A673 (cell line): ENCODE measurements around the gene UTF1. TPM values are rescaled to one million over a fixed set of nuclear protein-coding genes. Genes with fewer than 3 reads are reported as not detected.

Experiments used
- BruUV-seq: library from RNA; stranded (reverse); fragments of 400-500 nt; replicated peaks from 2 replicates; lab custom pipeline; 2021; lab: Mats Ljungman, UMichigan
- CTCF ChIA-PET: fragments of 300-600 bp; sonication (Branson Sonifier 250); formaldehyde crosslinking; loops from one replicate; lab custom pipeline; 2022; ENCODE audit warnings: antibody characterized with exemption; lab: Charles Lee
- POLR2A ChIA-PET: fragments of 300-600 bp; sonication (Branson Sonifier 250); formaldehyde crosslinking; loops from one replicate; lab custom pipeline; 2022; ENCODE audit warnings: antibody characterized with exemption; ENCODE audit not compliant: low non-redundant PET; lab: Charles Lee
- DNase-seq: peaks from one replicate; pipeline ENCODE4 v3.0.0-alpha.2; 2015; ENCODE audit warnings: low spot score
- H3K27ac ChIP-seq: fragments of 200-600 bp; sonication (generic); 2 replicates; pipeline ENCODE4 v1.5.1; 2016; ENCODE audit warnings: mixed run types, low read depth, mild to moderate bottlenecking, mixed read lengths, antibody characterized with exemption, low read length; ENCODE audit not compliant: poor library complexity, severe bottlenecking
- H3K27me3 ChIP-seq: fragments of 200-600 bp; sonication (generic); replicated peaks from 2 replicates; pipeline ENCODE4 v1.6.1; 2017; ENCODE audit warnings: mixed run types, low read depth, mild to moderate bottlenecking, mixed read lengths, antibody characterized with exemption, low read length; ENCODE audit not compliant: insufficient read depth, poor library complexity
- H3K36me3 ChIP-seq: fragments of 200-600 bp; sonication (generic); 2 replicates; pipeline ENCODE4 v1.6.1; 2016; ENCODE audit warnings: mixed run types, mild to moderate bottlenecking, mixed read lengths, antibody characterized with exemption, low read length; ENCODE audit not compliant: insufficient read depth, poor library complexity, severe bottlenecking
- H3K4me1 ChIP-seq: fragments of 200-600 bp; sonication (generic); 2 replicates; pipeline ENCODE4 v1.6.1; 2017; ENCODE audit warnings: mixed run types, mild to moderate bottlenecking, mixed read lengths, antibody characterized with exemption, low read length; ENCODE audit not compliant: insufficient read depth, poor library complexity, severe bottlenecking
- H3K4me3 ChIP-seq: fragments of 200-600 bp; sonication (generic); 2 replicates; pipeline ENCODE4 v1.5.1; 2016; ENCODE audit warnings: low read depth, mixed run types, mild to moderate bottlenecking, mixed read lengths, low read length; ENCODE audit not compliant: poor library complexity, severe bottlenecking
- H3K9me3 ChIP-seq: fragments of 200-600 bp; sonication (generic); 2 replicates; pipeline ENCODE4 v1.6.1; 2016; ENCODE audit warnings: mixed run types, low read depth, mild to moderate bottlenecking, mixed read lengths, antibody characterized with exemption, low read length; ENCODE audit not compliant: poor library complexity, severe bottlenecking
- EZH2 ChIP-seq: fragments of 200-600 bp; sonication (generic); IDR thresholded peaks from 2 replicates; pipeline ENCODE4 v1.6.1; 2017; ENCODE audit warnings: borderline replicate concordance, low read depth, mild to moderate bottlenecking, mixed read lengths, antibody characterized with exemption, low read length; ENCODE audit not compliant: poor library complexity, severe bottlenecking
- intact Hi-C: fragments of 100-400 bp; cut with micrococcal nuclease; formaldehyde crosslinking; loops from one replicate; pipeline ENCODE4 v1.10.0; 2022; ENCODE audit not compliant: unreplicated experiment
- total RNA-seq: library from RNA; stranded (reverse); gene quantifications from 2 replicates; pipeline ENCODE4 v1.2.3, GENCODE V29; 2021
- TF ChIP-seq, protein P1 (sequence below): fragments of 300-800, 200-600 bp; sonication (generic); conservative IDR thresholded peaks from 2 replicates; pipeline ENCODE4 v1.5.1; 2017; ENCODE audit warnings: low read depth, mild to moderate bottlenecking, antibody characterized with exemption, low read length, moderate library complexity, mixed read lengths

UTF1 gene
- total RNA-seq, 1 experiment from 2014 or later, result not detected

DNA sequence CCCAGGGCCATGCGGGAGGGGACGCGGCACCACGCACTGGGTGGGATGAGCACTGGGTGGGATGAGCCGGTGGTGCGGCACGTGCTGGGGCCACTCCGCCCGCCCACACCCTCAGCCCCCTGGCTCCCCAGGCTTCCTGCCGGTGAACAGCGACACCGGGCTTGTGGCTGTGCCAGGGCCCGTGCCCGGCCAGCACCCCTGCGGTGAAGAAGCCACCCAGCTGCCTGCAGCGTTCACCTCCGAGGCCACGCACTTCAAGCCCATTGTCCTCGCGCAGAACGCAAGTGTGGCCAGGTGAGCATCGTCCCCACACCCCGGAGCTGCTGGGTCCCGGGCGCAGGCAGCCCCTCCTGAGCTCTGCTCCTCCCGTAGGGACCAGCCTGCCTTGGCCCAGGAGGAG is 31.8 kb upstream of the UTF1 start:
- Histone ChIP-seq H3K4me1 (no peaks in the 10 kb centered on the region), H3K27ac (no peak overlapping the region), H3K36me3 (no peaks in the 10 kb centered on the region), H3K27me3 (peaks cover 27% of the 10 kb centered on the region), H3K4me3 (no peak overlapping the region), H3K9me3 (no peaks in the 10 kb centered on the region)
- no peak for DNase-seq
- CTCF ChIA-PET, result no interaction called here
- TF ChIP-seq EZH2, result no peak
- TF ChIP-seq, protein P1, sequence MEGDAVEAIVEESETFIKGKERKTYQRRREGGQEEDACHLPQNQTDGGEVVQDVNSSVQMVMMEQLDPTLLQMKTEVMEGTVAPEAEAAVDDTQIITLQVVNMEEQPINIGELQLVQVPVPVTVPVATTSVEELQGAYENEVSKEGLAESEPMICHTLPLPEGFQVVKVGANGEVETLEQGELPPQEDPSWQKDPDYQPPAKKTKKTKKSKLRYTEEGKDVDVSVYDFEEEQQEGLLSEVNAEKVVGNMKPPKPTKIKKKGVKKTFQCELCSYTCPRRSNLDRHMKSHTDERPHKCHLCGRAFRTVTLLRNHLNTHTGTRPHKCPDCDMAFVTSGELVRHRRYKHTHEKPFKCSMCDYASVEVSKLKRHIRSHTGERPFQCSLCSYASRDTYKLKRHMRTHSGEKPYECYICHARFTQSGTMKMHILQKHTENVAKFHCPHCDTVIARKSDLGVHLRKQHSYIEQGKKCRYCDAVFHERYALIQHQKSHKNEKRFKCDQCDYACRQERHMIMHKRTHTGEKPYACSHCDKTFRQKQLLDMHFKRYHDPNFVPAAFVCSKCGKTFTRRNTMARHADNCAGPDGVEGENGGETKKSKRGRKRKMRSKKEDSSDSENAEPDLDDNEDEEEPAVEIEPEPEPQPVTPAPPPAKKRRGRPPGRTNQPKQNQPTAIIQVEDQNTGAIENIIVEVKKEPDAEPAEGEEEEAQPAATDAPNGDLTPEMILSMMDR, result no peak
- no TSS peak for BruUV-seq
- POLR2A ChIA-PET, result no interaction called here
- intact Hi-C loops, result no loop called here

DNA sequence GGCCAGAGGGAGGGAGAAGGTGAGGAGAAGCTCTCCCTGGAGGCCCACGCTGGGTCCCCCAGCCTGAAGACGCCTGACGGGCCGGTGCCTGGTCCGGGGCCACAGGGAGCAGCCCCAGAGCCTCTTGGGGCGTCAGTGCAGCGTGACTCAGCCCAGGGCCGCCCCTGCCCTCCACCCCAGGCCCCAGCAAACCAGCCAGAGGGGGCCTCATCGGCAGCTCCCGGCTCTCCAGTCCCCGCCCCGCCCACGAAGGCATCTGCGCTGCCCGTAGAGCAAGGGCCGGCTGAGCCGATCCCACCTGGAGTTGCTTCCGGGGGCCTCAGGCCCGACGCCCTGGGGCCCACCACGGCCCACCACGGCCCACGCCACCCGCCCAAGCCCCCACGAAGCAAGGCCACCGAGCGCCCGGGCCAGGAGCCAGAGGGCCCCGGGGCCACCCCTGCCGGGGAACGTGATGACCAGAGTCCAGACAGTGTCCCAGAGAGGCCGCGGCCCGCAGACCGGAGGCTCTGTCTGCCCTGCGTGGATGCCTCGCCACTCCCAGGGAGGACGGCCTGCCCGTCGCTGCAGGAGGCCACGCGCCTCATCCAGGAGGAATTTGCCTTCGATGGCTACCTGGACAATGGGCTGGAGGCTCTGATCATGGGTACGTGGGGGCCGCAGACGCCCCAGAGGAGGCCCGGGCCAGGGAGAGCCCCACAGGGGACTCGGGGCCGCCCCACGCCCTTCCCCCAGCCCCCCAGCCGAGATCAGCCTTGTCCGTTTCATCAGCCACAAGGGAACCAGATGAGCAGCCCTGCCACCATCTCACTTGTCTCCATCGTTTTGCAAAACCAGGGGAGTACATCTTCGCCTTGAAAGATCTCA is 31.2 kb upstream of the UTF1 start:
- ChIA-PET POLR2A (no interaction called here), CTCF (no interaction called here)
- Histone ChIP-seq H3K36me3 (no peaks in the 10 kb centered on the region), H3K4me3 (no peak overlapping the region), H3K9me3 (no peaks in the 10 kb centered on the region), H3K27me3 (peaks cover 27% of the 10 kb centered on the region), H3K27ac (no peak overlapping the region), H3K4me1 (no peaks in the 10 kb centered on the region)
- DNase-seq, result no peak
- intact Hi-C loops, result no loop called here
- no TSS peak for BruUV-seq
- TF ChIP-seq, protein P1, result no peak
- no peak for TF ChIP-seq EZH2

DNA sequence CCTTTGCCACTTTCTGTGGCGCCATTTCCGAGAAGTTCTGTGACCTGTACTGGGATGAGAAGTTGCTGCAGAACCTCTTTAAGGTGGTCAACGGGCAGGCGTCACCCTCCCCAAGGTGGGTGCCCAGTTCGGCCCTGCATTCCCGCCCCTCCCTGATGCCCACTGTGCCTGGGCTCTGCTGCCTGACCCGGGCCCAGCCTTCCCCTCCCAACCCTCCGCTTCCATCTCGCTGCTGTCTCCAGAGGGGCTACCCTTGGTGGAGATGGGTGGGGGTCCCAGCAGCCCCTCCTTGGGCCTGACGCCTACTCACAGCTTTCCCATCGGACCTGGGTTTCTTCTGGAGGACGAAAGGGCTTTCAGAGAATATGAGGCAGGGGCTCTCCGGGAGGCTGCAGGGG is 30.5 kb upstream of the UTF1 start:
- intact Hi-C loops, result no loop called here
- ChIA-PET CTCF (no interaction called here), POLR2A (no interaction called here)
- no peaks in the 10 kb centered on the region for H3K4me1 ChIP-seq
- DNase-seq, result no peak
- H3K27ac ChIP-seq, result no peak overlapping the region
- H3K4me3 ChIP-seq, result no peak overlapping the region
- H3K9me3 ChIP-seq, result no peaks in the 10 kb centered on the region
- TF ChIP-seq, protein P1, result no peak
- no peak for TF ChIP-seq EZH2
- no TSS peak for BruUV-seq
- peaks cover 27% of the 10 kb centered on the region for H3K27me3 ChIP-seq
- no peaks in the 10 kb centered on the region for H3K36me3 ChIP-seq
